PC-3 (cell line): Measurements from ENCODE around the gene ERBB4.

Source experiments
- CTCF ChIP-seq: fragments of 300-600 bp; sonication (generic); conservative IDR thresholded peaks from 2 replicates; pipeline ENCODE4 v1.5.1; 2017; ENCODE audit warnings: antibody characterized with exemption, low read depth, mild to moderate bottlenecking, low read length
- EZH2 ChIP-seq: fragments of 300-600 bp; sonication (generic); IDR thresholded peaks from one replicate; pipeline ENCODE4 v1.6.1; 2017; ENCODE audit warnings: antibody characterized with exemption, mild to moderate bottlenecking, low read length; ENCODE audit not compliant: unreplicated experiment
- EZH2phosphoT487 ChIP-seq: fragments of 300-600 bp; sonication (generic); IDR thresholded peaks from 2 replicates; pipeline ENCODE4 v1.6.1; 2018; ENCODE audit warnings: mild to moderate bottlenecking, antibody characterized with exemption, low read length, borderline replicate concordance

- no peak for TF ChIP-seq CTCF
- no peak for TF ChIP-seq EZH2phosphoT487
- no peak for TF ChIP-seq EZH2
Observed at GRCh38 chr2:212535996-212536816, 2.4 kb downstream of the ERBB4 start.
